Endothelial cell of umbilical vein (primary cell): ENCODE measurements around the gene SRPX. TPM values are rescaled to one million over a fixed set of nuclear protein-coding genes. Genes with fewer than 3 reads are reported as not detected.

Experiments
- BruUV-seq: library from RNA; stranded (reverse); fragments of 400-500 nt; replicated peaks from 2 replicates; lab custom pipeline; 2021; lab: Mats Ljungman, UMichigan
- CTCF ChIA-PET: fragments of 300-600, 350-600 bp; sonication (Branson Sonifier 250); formaldehyde crosslinking; loops from one replicate; lab custom pipeline; 2021; ENCODE audit warnings: antibody characterized with exemption, inconsistent platforms; lab: Charles Lee
- POLR2A ChIA-PET: fragments of 300-600, 350-600 bp; sonication (Branson Sonifier 250); formaldehyde crosslinking; loops from one replicate; lab custom pipeline; 2021; ENCODE audit warnings: antibody characterized with exemption, inconsistent platforms; lab: Charles Lee
- DNase-seq: peaks from one replicate; pipeline ENCODE4 v3.0.0-alpha.2; 2011; ENCODE audit warnings: low read depth, low spot score
- FAIRE-seq: peaks from 2 replicates; lab custom pipeline; 2011; peaks lifted over from hg19 to GRCh38; lab: Jason Lieb, UNC
- H2AFZ ChIP-seq: 2 replicates; pipeline ENCODE4 v1.6.0; 2012; ENCODE audit warnings: low read depth, low read length, control low read depth, inconsistent platforms
- H3K27ac ChIP-seq: 2 replicates; pipeline ENCODE4 v1.5.1; 2011; ENCODE audit warnings: low read depth, mild to moderate bottlenecking, control low read depth, low read length, moderate library complexity; ENCODE audit not compliant: insufficient read depth
- H3K27me3 ChIP-seq, 2 experiments: 2 replicates each; pipeline versions ENCODE4 v1.6.0 to v1.6.1; 2011; ENCODE audit warnings: low read length in 2 of 2, mixed read lengths in 1 of 2; ENCODE audit not compliant: control insufficient read depth in 2 of 2, insufficient read depth in 2 of 2
- H3K36me3 ChIP-seq, 2 experiments: 2 replicates in 1 of 2; 3 replicates in 1 of 2; pipeline ENCODE4 v1.5.1; 2011; ENCODE audit warnings: low read length in 2 of 2, mild to moderate bottlenecking in 1 of 2, moderate library complexity in 1 of 2; ENCODE audit not compliant: control insufficient read depth in 2 of 2, insufficient read depth in 2 of 2; ENCODE audit errors: extremely low read depth in 1 of 2
- H3K4me1 ChIP-seq: 3 replicates; pipeline ENCODE4 v1.5.1; 2011; ENCODE audit warnings: mild to moderate bottlenecking, low read length; ENCODE audit not compliant: control insufficient read depth, insufficient read depth; ENCODE audit errors: extremely low read depth
- H3K4me2 ChIP-seq: 2 replicates; pipeline ENCODE4 v1.6.1; 2011; ENCODE audit warnings: low read length, control low read depth, mixed read lengths; ENCODE audit not compliant: insufficient read depth
- H3K4me3 ChIP-seq, 3 experiments: fragments of 200-600 bp in 1 of 3; sonication (generic), shearing (Covaris generic) in 1 of 3; replicated peaks in 1 of 3; 2 replicates each; pipeline ENCODE4 v1.5.1; 2011 to 2016; ENCODE audit warnings: control low read depth in 3 of 3, low read length in 3 of 3, mild to moderate bottlenecking in 2 of 3, inconsistent platforms in 1 of 3, low read depth in 1 of 3, moderate library complexity in 1 of 3; ENCODE audit not compliant: insufficient read depth in 1 of 3
- H3K79me2 ChIP-seq: 2 replicates; pipeline ENCODE4 v1.6.0; 2012; ENCODE audit warnings: low read length, inconsistent platforms; ENCODE audit not compliant: control insufficient read depth, insufficient read depth
- H3K9ac ChIP-seq: replicated peaks from 2 replicates; pipeline ENCODE3; 2011; ENCODE audit warnings: low read length, control low read depth; ENCODE audit not compliant: insufficient read depth; ENCODE audit errors: extremely low read depth
- H3K9me1 ChIP-seq: replicated peaks from 3 replicates; pipeline ENCODE4 v1.6.0; 2011; ENCODE audit warnings: mild to moderate bottlenecking, low read length; ENCODE audit not compliant: control insufficient read depth, insufficient read depth; ENCODE audit errors: extremely low read depth
- H3K9me3 ChIP-seq: replicated peaks from 2 replicates; pipeline ENCODE4 v1.5.1; 2012; ENCODE audit warnings: low read length, inconsistent platforms; ENCODE audit not compliant: control insufficient read depth, insufficient read depth
- H4K20me1 ChIP-seq: replicated peaks from 2 replicates; pipeline ENCODE3; 2011; ENCODE audit warnings: mild to moderate bottlenecking, low read length; ENCODE audit not compliant: control insufficient read depth, insufficient read depth; ENCODE audit errors: extremely low read depth
- CTCF ChIP-seq, 2 donors: IDR thresholded peaks; 1 replicate in 1 of 2; 2 replicates in 1 of 2; pipeline ENCODE4 v1.5.1; 2011; ENCODE audit warnings: low read length in 2 of 2, mild to moderate bottlenecking in 2 of 2, moderate library complexity in 2 of 2, control low read depth in 1 of 2, inconsistent platforms in 1 of 2, low read depth in 1 of 2; ENCODE audit not compliant: insufficient read depth in 1 of 2; ENCODE audit errors: extremely low read depth in 1 of 2
- EZH2 ChIP-seq: IDR thresholded peaks from 2 replicates; pipeline ENCODE4 v1.6.1; 2012; ENCODE audit warnings: borderline replicate concordance, low read depth, mild to moderate bottlenecking, moderate library complexity, low read length, inconsistent platforms; ENCODE audit not compliant: severe bottlenecking
- FOS ChIP-seq: IDR thresholded peaks from 2 replicates; pipeline ENCODE4 v1.6.1; 2011; ENCODE audit warnings: mild to moderate bottlenecking, low read length, moderate library complexity, borderline replicate concordance; ENCODE audit not compliant: insufficient read depth
- GATA2 ChIP-seq: IDR thresholded peaks from 2 replicates; pipeline ENCODE4 v1.7.0; 2011; ENCODE audit warnings: low read depth, mild to moderate bottlenecking, moderate library complexity, mixed read lengths, low read length; ENCODE audit not compliant: insufficient read length, insufficient read depth
- JUN ChIP-seq: IDR thresholded peaks from 2 replicates; pipeline ENCODE4 v1.6.1; 2011; ENCODE audit warnings: borderline replicate concordance, low read depth; ENCODE audit not compliant: insufficient read length, insufficient read depth
- MYC ChIP-seq: IDR thresholded peaks from one replicate; pipeline ENCODE4 v1.6.1; 2011; ENCODE audit warnings: mild to moderate bottlenecking, low read depth, low read length
- POLR2A ChIP-seq: IDR thresholded peaks from 2 replicates; pipeline ENCODE4 v1.6.1; 2012; ENCODE audit warnings: low read depth, mild to moderate bottlenecking, control low read depth, low read length
- POLR2AphosphoS5 ChIP-seq: IDR thresholded peaks from 2 replicates; pipeline ENCODE4 v1.6.1; 2012; ENCODE audit warnings: low read depth, mild to moderate bottlenecking, control low read depth, low read length, moderate library complexity; ENCODE audit not compliant: insufficient read depth
- dilution Hi-C: fragments of 300-500 bp; cut with MboI; formaldehyde crosslinking; loops from one replicate; pipeline ENCODE4 v1.15.0; 2019; ENCODE audit warnings: low sequenced_read_pairs; ENCODE audit not compliant: extremely low pct_ligation_motif_present
- intact Hi-C: fragments of 100-400 bp; cut with micrococcal nuclease; formaldehyde crosslinking; loops from one replicate; pipeline ENCODE4 v1.10.0; 2022
- polyA plus RNA-seq, 4 experiments: library from polyadenylated mRNA; depleted of rRNA in 3 of 4; stranded (reverse) in 3 of 4; unstranded in 1 of 4; fragments of >200 nt; gene quantifications; 2 replicates each; pipeline versions ENCODE4 v1.2.1 to v1.2.3, GENCODE V29; 2011 to 2012; ENCODE audit warnings: missing spikeins in 1 of 4
- total RNA-seq: library from RNA; stranded (reverse); gene quantifications from 2 replicates; pipeline ENCODE4 v1.2.3, GENCODE V29; 2021
- TF ChIP-seq, protein P1 (sequence below): IDR thresholded peaks from 2 replicates; pipeline ENCODE4 v1.6.1; 2011; ENCODE audit not compliant: insufficient read depth, insufficient read length

Gene SRPX
- total and polyA plus RNA-seq, 2 donors (not counting 3 experiments of a cell fraction or from before 2014, with no cell fraction given) = 104 to 140 TPM

DNA sequence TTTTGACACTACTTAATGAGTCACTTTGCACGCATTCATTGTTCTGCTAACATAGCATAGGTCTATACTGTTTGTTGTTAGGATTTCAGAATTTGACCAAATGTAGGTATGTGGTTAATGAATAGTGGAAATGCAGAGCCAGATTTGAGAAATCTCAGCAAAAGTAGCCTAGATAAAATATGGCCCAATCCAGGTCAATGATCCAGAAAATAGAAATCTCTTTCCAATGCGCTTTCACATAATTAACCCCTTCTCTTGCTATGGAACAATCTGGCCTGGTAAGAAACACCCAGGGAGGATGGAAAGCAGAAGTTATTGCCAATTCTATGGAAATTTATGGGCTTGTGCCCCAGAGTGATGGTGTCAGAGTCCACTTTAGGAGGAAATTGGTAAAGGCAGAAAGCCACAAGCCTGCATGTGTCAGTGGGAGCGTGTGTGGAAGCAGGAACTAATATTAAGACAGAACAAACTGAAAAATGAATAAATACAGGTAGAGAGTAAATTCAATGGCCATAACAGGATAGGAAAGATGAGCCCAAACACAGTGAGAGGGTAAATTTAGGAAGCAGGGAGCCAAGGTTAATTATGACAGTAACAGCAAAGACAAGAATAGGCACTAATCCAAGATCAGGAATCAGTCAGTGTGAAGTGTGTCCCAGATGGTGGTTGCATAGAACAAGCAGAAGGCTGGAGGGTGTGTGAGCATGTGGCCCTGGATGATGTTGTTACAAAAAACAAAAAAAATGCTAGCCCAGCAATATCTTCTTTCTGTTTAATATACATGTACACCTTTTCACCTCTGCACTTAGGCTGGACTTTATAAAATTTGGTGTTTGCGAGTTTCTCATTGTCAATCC is 111.4 kb downstream of the SRPX start:
- no peaks in the 10 kb centered on the region for H3K79me2 ChIP-seq
- intact Hi-C loops (no loop called here), dilution Hi-C loops (no loop called here)
- no peak for FAIRE-seq
- ChIA-PET CTCF (no interaction called here), POLR2A (no interaction called here)
- H3K27me3 ChIP-seq = no peaks in the 10 kb centered on the region
- H3K9me1 ChIP-seq = no peaks in the 10 kb centered on the region
- no peak for DNase-seq
- H4K20me1 ChIP-seq = no peaks in the 10 kb centered on the region
- no peak for TF ChIP-seq GATA2
- no peak for TF ChIP-seq JUN
- no peak for TF ChIP-seq FOS
- no peak for TF ChIP-seq POLR2A
- TF ChIP-seq, protein P1, sequence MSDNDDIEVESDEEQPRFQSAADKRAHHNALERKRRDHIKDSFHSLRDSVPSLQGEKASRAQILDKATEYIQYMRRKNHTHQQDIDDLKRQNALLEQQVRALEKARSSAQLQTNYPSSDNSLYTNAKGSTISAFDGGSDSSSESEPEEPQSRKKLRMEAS = no peak
- TF ChIP-seq EZH2 = no peak
- TF ChIP-seq MYC = no peak
- TF ChIP-seq POLR2AphosphoS5 = no peak
- no peak for TF ChIP-seq CTCF (IDR thresholded peaks at IDR 0.05; ENCODE audit: extremely low read depth in 1 of 2, insufficient read depth in 1 of 2, low read depth in 1 of 2, low read length in 2 of 2)
- H3K36me3 ChIP-seq = no peaks in the 10 kb centered on the region
- BruUV-seq = no TSS peak
- no peak overlapping the region for H3K27ac ChIP-seq
- H3K4me3 ChIP-seq = no peak overlapping the region
- no peaks in the 10 kb centered on the region for H3K9me3 ChIP-seq
- no peak overlapping the region for H3K4me2 ChIP-seq
- H3K4me1 ChIP-seq = peaks cover 14% of the 10 kb centered on the region
- H2AFZ ChIP-seq = no peak overlapping the region
- no peak overlapping the region for H3K9ac ChIP-seq
